GM12891 (cell line): ENCODE measurements around the gene ZBTB38.
A peak's percentile ranks its signal among the peaks of the same experiment; 100 is the strongest.

ENCODE experiments used
- DNase-seq: peaks from one replicate; pipeline ENCODE4 v3.0.0; 2011; ENCODE audit warnings: low spot score; ENCODE audit not compliant: insufficient read length
- FAIRE-seq: peaks from 2 replicates; lab custom pipeline; 2011; peaks lifted over from hg19 to GRCh38; lab: Jason Lieb, UNC
- PAX5 ChIP-seq: IDR thresholded peaks from 2 replicates; pipeline ENCODE4 v1.6.1; 2011; ENCODE audit warnings: low read length, moderate library complexity, mild to moderate bottlenecking; ENCODE audit not compliant: insufficient read depth, severe bottlenecking
- POLR2A ChIP-seq: IDR thresholded peaks from 2 replicates; pipeline ENCODE4 v1.6.1; 2011; ENCODE audit warnings: low read depth, low read length, control low read depth
- POLR2AphosphoS5 ChIP-seq: IDR thresholded peaks from 2 replicates; pipeline ENCODE4 v1.6.1; 2011; ENCODE audit warnings: low read depth, low read length, control low read depth
- POU2F2 ChIP-seq: IDR thresholded peaks from 2 replicates; pipeline ENCODE4 v1.6.1; 2011; ENCODE audit warnings: low read depth, mild to moderate bottlenecking, control low read depth, low read length, moderate library complexity
- SPI1 ChIP-seq: IDR thresholded peaks from 2 replicates; pipeline ENCODE4 v1.6.1; 2011; ENCODE audit warnings: low read depth, low read length, control low read depth
- TAF1 ChIP-seq: IDR thresholded peaks from 2 replicates; pipeline ENCODE4 v1.6.1; 2011; ENCODE audit warnings: low read depth, low read length, control low read depth

Gene ZBTB38

DNA sequence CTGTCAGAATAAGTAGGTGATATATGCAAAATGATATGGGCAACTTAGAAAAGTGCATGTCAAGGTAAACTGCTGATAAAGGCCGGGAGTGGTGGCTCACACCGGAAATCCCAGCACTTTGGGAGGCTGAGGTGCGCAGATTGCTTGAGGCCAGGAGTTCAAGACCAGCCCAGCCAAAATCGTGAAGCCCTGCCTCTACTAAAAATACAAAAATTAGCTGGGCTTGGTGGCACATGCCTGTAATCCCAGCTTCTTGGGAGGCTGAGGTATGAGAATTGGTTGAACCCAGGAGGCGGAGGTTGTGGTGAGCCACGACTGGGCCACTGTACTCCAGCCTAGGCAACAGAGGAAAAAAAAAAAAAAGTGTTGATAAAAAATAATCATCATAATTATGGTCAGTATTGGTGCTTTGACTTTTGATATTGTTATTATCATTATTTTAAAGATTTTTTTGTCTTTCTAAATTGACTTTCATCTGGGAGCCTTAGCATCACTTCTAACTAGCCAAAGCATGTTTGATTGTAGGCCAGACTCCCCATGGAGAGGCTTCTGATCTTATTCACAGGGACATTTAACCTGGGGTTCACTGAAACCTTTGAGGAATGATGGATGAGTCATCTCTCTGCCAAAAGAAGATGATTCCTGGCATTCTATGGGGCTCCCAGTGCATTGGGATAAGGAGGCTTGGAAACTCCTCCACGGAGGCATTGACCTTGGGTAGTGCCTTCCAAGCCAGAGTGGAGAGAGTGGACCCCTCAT lies 5.6 kb downstream of the ZBTB38 start:
- DNase-seq (no peak), FAIRE-seq (no peak)
- TF ChIP-seq SPI1, result no peak
- TF ChIP-seq POU2F2, result no peak
- TF ChIP-seq PAX5, result no peak
- no peak for TF ChIP-seq TAF1
- no peak for TF ChIP-seq POLR2AphosphoS5
- TF ChIP-seq POLR2A, result no peak

DNA sequence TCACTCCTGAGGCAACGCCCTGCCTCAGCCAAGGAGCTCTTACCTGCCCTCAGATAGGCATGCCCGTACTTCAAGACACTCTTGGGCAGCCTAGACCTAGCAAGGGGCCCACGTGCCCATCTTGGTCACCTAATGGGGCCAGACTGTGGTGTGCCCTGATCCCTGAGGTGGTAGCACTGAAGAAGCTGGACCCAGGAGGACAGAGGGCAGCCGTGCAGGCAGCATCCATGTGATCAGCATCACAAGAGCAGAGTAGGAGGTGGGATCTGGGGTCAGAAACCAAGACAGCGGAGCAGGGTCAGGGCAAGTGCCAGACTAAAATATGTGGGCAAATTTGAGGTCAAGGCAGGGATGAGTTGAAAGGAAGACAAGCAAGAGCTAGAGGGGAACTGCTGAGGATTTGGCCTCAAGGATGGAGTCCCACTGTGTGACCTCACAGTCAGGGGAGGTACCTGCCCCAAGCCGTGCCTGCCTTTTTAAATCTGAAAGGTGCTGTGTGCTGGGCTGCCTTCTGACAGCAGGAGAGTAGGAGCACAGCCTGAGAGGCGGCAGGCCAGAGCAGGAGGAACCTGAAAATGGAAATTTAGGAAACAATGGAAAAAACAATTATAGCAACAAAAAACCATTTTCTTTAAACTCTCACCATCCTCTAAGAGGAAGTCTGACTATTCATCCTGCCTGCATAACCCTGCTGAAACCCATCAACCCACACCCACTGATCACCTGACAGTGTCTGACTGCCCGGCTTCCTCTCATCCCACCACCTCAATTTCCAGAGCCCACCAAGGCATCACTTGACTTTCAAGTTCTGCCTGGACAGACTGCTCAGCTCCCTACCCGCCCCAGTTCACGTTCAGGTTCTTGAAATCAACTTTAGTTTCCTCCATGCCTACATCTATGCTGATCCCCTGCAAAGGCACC lies 7.3 kb downstream of the ZBTB38 start:
- FAIRE-seq, result peak; percentile 20
- no peak for DNase-seq
- TF ChIP-seq SPI1, result peak; percentile 56
- TF ChIP-seq POU2F2, result no peak
- no peak for TF ChIP-seq PAX5
- no peak for TF ChIP-seq POLR2AphosphoS5
- no peak for TF ChIP-seq POLR2A
- TF ChIP-seq TAF1, result no peak

GRCh38 chr3:141377377-141377776 lies 9.1 kb downstream of the ZBTB38 start:
- FAIRE-seq, result peak; percentile 43
- no peak for TF ChIP-seq PAX5
- TF ChIP-seq SPI1, result no peak
- TF ChIP-seq TAF1, result no peak
- TF ChIP-seq POU2F2, result no peak
- no peak for TF ChIP-seq POLR2AphosphoS5
- no peak for TF ChIP-seq POLR2A

GRCh38 chr3:141378556-141378955 lies 10.3 kb downstream of the ZBTB38 start:
- no peak for FAIRE-seq
- DNase-seq, result no peak
- TF ChIP-seq SPI1 (no peak), POLR2A (no peak), PAX5 (no peak), TAF1 (no peak), POU2F2 (no peak), POLR2AphosphoS5 (no peak)

More at GRCh38 chr3:141377377-141377776, 9.1 kb downstream of the ZBTB38 start:
- DNase-seq, result no peak

- FAIRE-seq, result peak; percentile 82
- DNase-seq, result no peak
- TF ChIP-seq SPI1, result no peak
- no peak; the same call in 1 of the 2 replicates for TF ChIP-seq POLR2A
- TF ChIP-seq POLR2AphosphoS5, result no peak
- no peak for TF ChIP-seq PAX5
- TF ChIP-seq TAF1, result no peak
- TF ChIP-seq POU2F2, result no peak
These were observed 11.1 kb downstream of the ZBTB38 start for GRCh38 chr3:141379250-141379966.

- TF ChIP-seq SPI1 (no peak), POLR2A (no peak)
- FAIRE-seq (peak; percentile 54), DNase-seq (no peak)
These were observed 12.0 kb downstream of the ZBTB38 start for GRCh38 chr3:141380279-141380678.

DNA sequence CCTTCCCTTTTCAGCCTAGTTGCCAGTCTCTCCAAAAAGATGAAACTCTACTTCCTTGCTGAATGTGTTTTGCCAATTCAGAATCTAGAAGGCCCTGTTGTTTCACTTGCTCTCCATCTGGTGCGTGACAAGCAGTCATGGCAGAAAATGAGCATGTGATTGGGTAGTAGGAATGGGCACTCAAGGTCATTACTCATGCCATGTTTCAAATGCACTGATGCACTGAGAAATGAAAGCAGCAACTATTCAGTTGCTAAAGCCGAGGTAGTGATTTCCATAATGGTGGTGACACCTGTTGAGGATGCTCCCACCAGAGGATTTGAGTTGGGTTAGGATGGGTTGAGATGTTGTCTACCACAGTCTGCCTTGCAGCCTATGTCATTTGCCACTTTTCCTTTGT lies 12.7 kb downstream of the ZBTB38 start:
- TF ChIP-seq POU2F2 (no peak), TAF1 (no peak), SPI1 (no peak), POLR2A (no peak), PAX5 (no peak), POLR2AphosphoS5 (no peak)
- peak; percentile 96 for FAIRE-seq
- DNase-seq, result no peak

GRCh38 chr3:141382571-141382970 lies 14.3 kb downstream of the ZBTB38 start:
- TF ChIP-seq PAX5 (no peak), SPI1 (no peak), TAF1 (no peak), POLR2A (no peak), POU2F2 (no peak), POLR2AphosphoS5 (no peak)
- DNase-seq (no peak), FAIRE-seq (no peak)
